Measurements from ENCODE around the gene AFG1L. TPM values are rescaled to one million over a fixed set of nuclear protein-coding genes. Genes with fewer than 3 reads are reported as not detected.
"Not testable (repeated sequence)": the region's sequence is repeated elsewhere in the genome, so short reads cannot be mapped to it uniquely, and the experiment has no call there.

The AFG1L gene
- total RNA-seq, 2 donors from 2014 or later, result 2.9 to 4.1 TPM

DNA sequence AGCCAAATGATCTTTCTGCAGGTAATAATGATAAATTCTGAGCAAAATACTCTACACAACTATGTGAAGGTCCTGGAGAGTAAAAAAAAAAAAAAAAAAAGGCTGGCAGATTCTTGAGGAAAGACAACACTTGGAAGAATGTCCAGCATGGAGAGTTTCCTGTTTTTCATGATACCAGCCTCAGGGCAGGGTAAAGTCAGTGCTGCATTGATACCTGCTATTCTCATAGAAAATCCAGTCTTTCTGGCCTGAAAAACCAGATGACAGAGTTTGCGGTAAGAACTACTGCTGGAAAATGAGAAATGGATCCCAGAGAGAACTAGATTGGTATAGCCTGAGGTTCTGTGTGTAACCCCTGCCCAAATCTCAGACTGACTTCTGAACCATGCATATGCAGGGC is 89.1 kb downstream of the AFG1L start:
- DNase-seq (ENCODE audit: low spot score), result no peak
- no peak overlapping the region for H3K4me3 ChIP-seq
- no peaks in the 10 kb centered on the region for H3K27me3 ChIP-seq
- TF ChIP-seq, protein P1, sequence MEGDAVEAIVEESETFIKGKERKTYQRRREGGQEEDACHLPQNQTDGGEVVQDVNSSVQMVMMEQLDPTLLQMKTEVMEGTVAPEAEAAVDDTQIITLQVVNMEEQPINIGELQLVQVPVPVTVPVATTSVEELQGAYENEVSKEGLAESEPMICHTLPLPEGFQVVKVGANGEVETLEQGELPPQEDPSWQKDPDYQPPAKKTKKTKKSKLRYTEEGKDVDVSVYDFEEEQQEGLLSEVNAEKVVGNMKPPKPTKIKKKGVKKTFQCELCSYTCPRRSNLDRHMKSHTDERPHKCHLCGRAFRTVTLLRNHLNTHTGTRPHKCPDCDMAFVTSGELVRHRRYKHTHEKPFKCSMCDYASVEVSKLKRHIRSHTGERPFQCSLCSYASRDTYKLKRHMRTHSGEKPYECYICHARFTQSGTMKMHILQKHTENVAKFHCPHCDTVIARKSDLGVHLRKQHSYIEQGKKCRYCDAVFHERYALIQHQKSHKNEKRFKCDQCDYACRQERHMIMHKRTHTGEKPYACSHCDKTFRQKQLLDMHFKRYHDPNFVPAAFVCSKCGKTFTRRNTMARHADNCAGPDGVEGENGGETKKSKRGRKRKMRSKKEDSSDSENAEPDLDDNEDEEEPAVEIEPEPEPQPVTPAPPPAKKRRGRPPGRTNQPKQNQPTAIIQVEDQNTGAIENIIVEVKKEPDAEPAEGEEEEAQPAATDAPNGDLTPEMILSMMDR (IDR thresholded peaks at IDR 0.05), result no peak
- no peaks in the 10 kb centered on the region for H3K36me3 ChIP-seq
- no peaks in the 10 kb centered on the region for H3K4me1 ChIP-seq
- H3K27ac ChIP-seq, result no peak overlapping the region
- H3K9me3 ChIP-seq, result no peaks in the 10 kb centered on the region

- not testable (repeated sequence) for H3K4me3 ChIP-seq; H3K36me3 ChIP-seq; H3K4me1 ChIP-seq; H3K27ac ChIP-seq; DNase-seq (ENCODE audit: low spot score); H3K27me3 ChIP-seq; H3K9me3 ChIP-seq
Measured at GRCh38 chr6:108389190-108389589, 94.3 kb downstream of the AFG1L start.

DNA sequence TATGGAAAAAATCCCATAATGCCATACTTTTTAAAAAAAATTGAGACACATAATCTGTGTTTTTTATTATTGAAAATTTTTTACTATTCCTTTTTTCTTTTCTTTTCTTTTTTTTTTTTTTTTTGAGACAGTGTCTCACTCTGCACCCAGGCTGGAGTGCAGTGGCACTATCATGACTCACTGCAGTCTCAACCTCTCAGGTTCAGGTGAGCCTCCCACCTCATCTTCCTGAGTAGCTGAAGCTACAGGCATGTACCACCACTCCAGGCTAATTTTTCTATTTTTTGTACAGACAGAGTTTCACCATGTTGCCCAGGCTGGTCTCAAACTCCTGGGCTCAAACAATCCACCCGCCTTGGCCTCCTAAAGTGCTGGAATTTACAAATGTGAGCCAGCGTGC is 100.4 kb downstream of the AFG1L start:
- Histone ChIP-seq H3K36me3 (no peaks in the 10 kb centered on the region), H3K27ac (no peak overlapping the region), H3K4me3 (no peak overlapping the region), H3K27me3 (no peaks in the 10 kb centered on the region), H3K9me3 (no peaks in the 10 kb centered on the region), H3K4me1 (no peaks in the 10 kb centered on the region)
- TF ChIP-seq, protein P1 (IDR thresholded peaks at IDR 0.05), result no peak
- no peak for DNase-seq (ENCODE audit: low spot score)

- Histone ChIP-seq H3K4me3 (no peak overlapping the region), H3K9me3 (no peaks in the 10 kb centered on the region), H3K27ac (no peak overlapping the region), H3K36me3 (no peaks in the 10 kb centered on the region), H3K27me3 (no peaks in the 10 kb centered on the region), H3K4me1 (peaks cover 0 to 6% of the 10 kb centered on the region in 2 donors)
- no peak for DNase-seq (ENCODE audit: low spot score)
- TF ChIP-seq, protein P1 (IDR thresholded peaks at IDR 0.05), result no peak
Measured at GRCh38 chr6:108403236-108403635, 108.4 kb downstream of the AFG1L start.

- no peak for DNase-seq (ENCODE audit: low spot score)
- Histone ChIP-seq H3K27ac (no peak overlapping the region), H3K36me3 (no peaks in the 10 kb centered on the region), H3K4me3 (no peak overlapping the region), H3K9me3 (no peaks in the 10 kb centered on the region), H3K4me1 (peaks cover 0 to 11% of the 10 kb centered on the region in 2 donors), H3K27me3 (no peaks in the 10 kb centered on the region)
- TF ChIP-seq, protein P1 (IDR thresholded peaks at IDR 0.05), result no peak
Measured at GRCh38 chr6:108406943-108407342, 112.1 kb downstream of the AFG1L start.

DNA sequence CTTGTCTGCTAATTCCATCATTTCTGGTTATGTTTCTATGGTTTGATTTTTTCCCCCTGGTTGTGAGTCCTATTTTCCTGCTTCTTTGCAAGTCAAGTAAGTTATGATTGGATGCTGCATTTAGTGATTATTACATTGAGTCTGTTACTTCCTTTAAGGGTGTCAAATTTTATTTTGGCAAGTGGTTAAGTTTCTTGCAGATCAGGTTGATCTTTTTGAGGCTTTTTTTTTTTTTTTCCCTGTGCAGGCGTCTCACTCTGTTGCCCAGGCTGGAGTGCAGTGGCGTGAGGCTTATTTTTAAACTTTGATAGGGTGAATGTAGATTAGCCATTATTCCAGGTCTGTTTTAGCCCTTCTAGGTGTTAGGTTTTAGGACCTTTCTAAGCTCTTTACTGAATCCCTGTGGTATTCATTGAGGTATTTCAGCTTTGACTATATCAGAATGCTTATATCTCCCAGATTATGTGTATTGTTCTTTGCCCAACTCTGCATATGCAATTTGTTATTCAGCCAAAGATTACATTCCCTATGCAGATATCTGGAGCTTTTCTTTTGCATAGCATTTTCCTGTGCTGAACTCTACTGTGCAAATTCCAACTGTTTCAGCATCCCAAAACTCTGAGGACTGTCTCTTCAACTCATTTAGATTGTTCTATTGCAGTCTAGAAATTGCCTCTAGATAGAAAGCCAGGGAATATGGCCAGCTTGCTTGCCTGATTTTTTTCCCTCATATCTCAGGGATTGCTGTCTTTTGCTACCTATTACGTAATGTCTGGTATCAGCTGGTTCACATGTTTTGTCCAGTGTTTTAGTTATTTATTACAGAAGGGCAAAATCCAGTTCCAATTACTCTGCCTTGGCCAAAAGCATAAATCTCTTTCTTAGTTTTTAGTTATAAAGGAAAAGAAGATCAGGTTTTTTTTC is 113.3 kb downstream of the AFG1L start:
- H3K27me3 ChIP-seq, result no peaks in the 10 kb centered on the region
- DNase-seq (ENCODE audit: low spot score), result no peak
- H3K27ac ChIP-seq, result no peak overlapping the region
- peaks cover 0 to 11% of the 10 kb centered on the region in 2 donors for H3K4me1 ChIP-seq
- TF ChIP-seq, protein P1 (IDR thresholded peaks at IDR 0.05), result no peak
- no peak overlapping the region for H3K4me3 ChIP-seq
- no peaks in the 10 kb centered on the region for H3K36me3 ChIP-seq
- no peaks in the 10 kb centered on the region for H3K9me3 ChIP-seq
